ENCODE results near the gene CDC42EP4.

DNA sequence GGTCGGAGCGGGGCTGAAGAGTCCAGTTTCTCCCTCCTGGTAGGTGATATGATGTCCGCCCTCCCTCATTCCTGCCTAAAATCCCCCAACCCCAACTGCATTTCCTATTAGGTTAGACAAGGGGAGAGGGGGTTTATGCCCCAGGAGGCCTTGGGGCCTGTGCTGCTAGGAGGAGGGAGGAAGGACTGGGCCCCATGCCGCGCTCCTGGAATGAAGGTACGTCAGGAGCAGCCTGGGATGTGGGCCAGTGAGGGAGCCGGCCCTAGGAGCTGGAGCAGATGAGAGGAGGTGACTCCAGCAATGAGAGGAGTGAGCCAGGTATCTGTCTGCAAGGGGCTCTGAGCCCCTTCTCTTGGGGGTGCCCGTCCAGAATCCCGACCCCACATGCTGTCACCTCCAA, 46.9 kb upstream of the CDC42EP4 start:
- TF ChIP-seq, protein P1, sequence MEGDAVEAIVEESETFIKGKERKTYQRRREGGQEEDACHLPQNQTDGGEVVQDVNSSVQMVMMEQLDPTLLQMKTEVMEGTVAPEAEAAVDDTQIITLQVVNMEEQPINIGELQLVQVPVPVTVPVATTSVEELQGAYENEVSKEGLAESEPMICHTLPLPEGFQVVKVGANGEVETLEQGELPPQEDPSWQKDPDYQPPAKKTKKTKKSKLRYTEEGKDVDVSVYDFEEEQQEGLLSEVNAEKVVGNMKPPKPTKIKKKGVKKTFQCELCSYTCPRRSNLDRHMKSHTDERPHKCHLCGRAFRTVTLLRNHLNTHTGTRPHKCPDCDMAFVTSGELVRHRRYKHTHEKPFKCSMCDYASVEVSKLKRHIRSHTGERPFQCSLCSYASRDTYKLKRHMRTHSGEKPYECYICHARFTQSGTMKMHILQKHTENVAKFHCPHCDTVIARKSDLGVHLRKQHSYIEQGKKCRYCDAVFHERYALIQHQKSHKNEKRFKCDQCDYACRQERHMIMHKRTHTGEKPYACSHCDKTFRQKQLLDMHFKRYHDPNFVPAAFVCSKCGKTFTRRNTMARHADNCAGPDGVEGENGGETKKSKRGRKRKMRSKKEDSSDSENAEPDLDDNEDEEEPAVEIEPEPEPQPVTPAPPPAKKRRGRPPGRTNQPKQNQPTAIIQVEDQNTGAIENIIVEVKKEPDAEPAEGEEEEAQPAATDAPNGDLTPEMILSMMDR (IDR thresholded peaks at IDR 0.05; ENCODE audit: low read length): no peak
- TF ChIP-seq EZH2phosphoT487 (IDR thresholded peaks at IDR 0.05; ENCODE audit: low read length): no peak
- TF ChIP-seq EZH2 (optimal IDR thresholded peaks at IDR 0.05; ENCODE audit: low read depth, low read length): no peak

All from MM.1S (cell line).